Liver (tissue), 9 donors: Measurements from ENCODE around the gene NHS. TPM values are rescaled to one million over a fixed set of nuclear protein-coding genes. Genes with fewer than 3 reads are reported as not detected.

Experiments used
- DNase-seq: peaks from one replicate; pipeline ENCODE4 v3.0.0-alpha.2; 2017; ENCODE audit warnings: low spot score
- H3K27ac ChIP-seq, 2 donors: one replicate each; pipeline ENCODE4 v1.7.0; 2013; ENCODE audit warnings: inconsistent platforms in 2 of 2, low read length in 2 of 2, control low read depth in 1 of 2, low read depth in 1 of 2, mild to moderate bottlenecking in 1 of 2
- H3K27me3 ChIP-seq, 4 donors: one replicate each; pipeline versions ENCODE4 v1.6.1 to v1.7.0; 2013; ENCODE audit warnings: low read length in 3 of 4, inconsistent platforms in 1 of 4, mild to moderate bottlenecking in 1 of 4, moderate library complexity in 1 of 4; ENCODE audit not compliant: control insufficient read depth in 4 of 4, insufficient read depth in 4 of 4
- H3K36me3 ChIP-seq, 4 donors: one replicate each; pipeline versions ENCODE4 v1.6.1 to v1.7.0; 2013; ENCODE audit warnings: low read length in 3 of 4, mild to moderate bottlenecking in 3 of 4, low read depth in 1 of 4, moderate library complexity in 1 of 4; ENCODE audit not compliant: control insufficient read depth in 4 of 4, insufficient read depth in 3 of 4
- H3K4me1 ChIP-seq, 4 donors: one replicate each; pipeline versions ENCODE4 v1.6.1 to v1.7.0; 2013; ENCODE audit warnings: low read length in 3 of 4, mild to moderate bottlenecking in 3 of 4, moderate library complexity in 1 of 4; ENCODE audit not compliant: control insufficient read depth in 4 of 4, insufficient read depth in 4 of 4
- H3K4me3 ChIP-seq, 3 donors: one replicate each; pipeline versions ENCODE4 v1.6.1 to v1.7.0; 2013; ENCODE audit warnings: low read length in 3 of 3, control low read depth in 1 of 3, low read depth in 1 of 3, mild to moderate bottlenecking in 1 of 3
- H3K9ac ChIP-seq, 2 donors: one replicate each; pipeline ENCODE4 v1.7.0; 2013; ENCODE audit warnings: low read length in 2 of 2, mild to moderate bottlenecking in 2 of 2, moderate library complexity in 2 of 2, control low read depth in 1 of 2, low read depth in 1 of 2
- H3K9me3 ChIP-seq, 4 donors: one replicate each; pipeline versions ENCODE4 v1.6.1 to v1.7.0; 2013; ENCODE audit warnings: low read length in 3 of 4; ENCODE audit not compliant: control insufficient read depth in 4 of 4
- EGR1 ChIP-seq, 2 donors: IDR thresholded peaks; 2 replicates each; pipeline ENCODE4 v1.6.1; 2016 to 2018; ENCODE audit warnings: antibody characterized with exemption in 2 of 2, low read depth in 2 of 2
- FOXA2 ChIP-seq: IDR thresholded peaks from 2 replicates; pipeline ENCODE4 v1.6.1; 2016; ENCODE audit warnings: antibody characterized with exemption
- GABPA ChIP-seq, 2 donors: IDR thresholded peaks in 1 of 2; conservative IDR thresholded peaks in 1 of 2; 2 replicates each; pipeline ENCODE4 v1.6.1; 2016; ENCODE audit warnings: antibody characterized with exemption in 2 of 2, mild to moderate bottlenecking in 1 of 2, moderate library complexity in 1 of 2
- HNF4A ChIP-seq, 2 donors: conservative IDR thresholded peaks; 2 replicates each; pipeline ENCODE4 v1.6.1; 2016; ENCODE audit warnings: antibody characterized with exemption in 2 of 2, mild to moderate bottlenecking in 2 of 2
- HNF4G ChIP-seq: IDR thresholded peaks from 2 replicates; pipeline ENCODE4 v1.6.1; 2016; ENCODE audit warnings: antibody characterized with exemption
- JUND ChIP-seq, 2 donors: IDR thresholded peaks; 2 replicates each; pipeline ENCODE4 v1.6.1; 2016; ENCODE audit warnings: antibody characterized with exemption in 2 of 2
- NR2F2 ChIP-seq: IDR thresholded peaks from 2 replicates; pipeline ENCODE4 v1.6.1; 2016; ENCODE audit warnings: antibody characterized with exemption
- RAD21 ChIP-seq, 2 donors: IDR thresholded peaks; 2 replicates each; pipeline ENCODE4 v1.6.1; 2016; ENCODE audit warnings: antibody characterized with exemption in 2 of 2, mild to moderate bottlenecking in 2 of 2
- RXRA ChIP-seq, 2 donors: IDR thresholded peaks; 2 replicates each; pipeline ENCODE4 v1.6.1; 2017 to 2018; ENCODE audit warnings: antibody characterized with exemption in 2 of 2, mild to moderate bottlenecking in 1 of 2
- SP1 ChIP-seq: IDR thresholded peaks from 2 replicates; pipeline ENCODE4 v1.6.1; 2018; ENCODE audit warnings: antibody characterized with exemption, mild to moderate bottlenecking
- TAF1 ChIP-seq: conservative IDR thresholded peaks from 2 replicates; pipeline ENCODE4 v1.6.1; 2016; ENCODE audit warnings: antibody characterized with exemption, mild to moderate bottlenecking
- YY1 ChIP-seq: IDR thresholded peaks from 2 replicates; pipeline ENCODE4 v1.6.1; 2016; ENCODE audit warnings: antibody characterized with exemption, mild to moderate bottlenecking
- WGBS: extraction: QIAGEN DNeasy Blood & Tissue Kit; methylation state at CpG from one replicate; pipeline ENCODE4 v1.1.7; 2013; 5-methylcytosine and 5-hydroxymethylcytosine counted together
- polyA plus RNA-seq, 2 donors: library from polyadenylated mRNA; stranded (reverse) in 1 of 2; unstranded in 1 of 2; fragments of 200-250 nt in 1 of 2; fragments of >200 nt in 1 of 2; fragmentation: Nextera tagmentation in 1 of 2; extraction: Ambion mirVana in 1 of 2; gene quantifications; one replicate each; pipeline versions ENCODE4 v1.2.1 to v1.2.3, GENCODE V29; 2013 to 2015
- total RNA-seq, 2 donors: library from RNA; depleted of rRNA; stranded (reverse); fragments of >200 nt; gene quantifications; one replicate each; pipeline ENCODE4 v1.2.3, GENCODE V29; 2014
- TF ChIP-seq, protein P1 (sequence below): IDR thresholded peaks from 2 replicates; pipeline ENCODE4 v1.6.1; 2016; ENCODE audit warnings: antibody characterized with exemption
- TF ChIP-seq, protein P2 (sequence below): fragments of 150-350 bp; IDR thresholded peaks from 2 replicates; pipeline ENCODE4 v1.5.1; 2017; ENCODE audit warnings: improper control_type of control experiment, low read depth, low read length; ENCODE audit not compliant: missing input control
- TF ChIP-seq, protein P3 (sequence below): IDR thresholded peaks from 2 replicates; pipeline ENCODE4 v1.6.1; 2016; ENCODE audit warnings: antibody characterized with exemption
- TF ChIP-seq, protein P4 (sequence below): IDR thresholded peaks from 2 replicates; pipeline ENCODE4 v1.6.1; 2016; ENCODE audit warnings: antibody characterized with exemption, mild to moderate bottlenecking
- donor health status: healthy.
- donor health status: healthy.
- donor health status: healthy.
- donor health status: healthy.
- donor health status: healthy.

Gene NHS
- total and polyA plus RNA-seq, 4 donors: 0.03 to 0.17 (median 0.10) TPM

DNA sequence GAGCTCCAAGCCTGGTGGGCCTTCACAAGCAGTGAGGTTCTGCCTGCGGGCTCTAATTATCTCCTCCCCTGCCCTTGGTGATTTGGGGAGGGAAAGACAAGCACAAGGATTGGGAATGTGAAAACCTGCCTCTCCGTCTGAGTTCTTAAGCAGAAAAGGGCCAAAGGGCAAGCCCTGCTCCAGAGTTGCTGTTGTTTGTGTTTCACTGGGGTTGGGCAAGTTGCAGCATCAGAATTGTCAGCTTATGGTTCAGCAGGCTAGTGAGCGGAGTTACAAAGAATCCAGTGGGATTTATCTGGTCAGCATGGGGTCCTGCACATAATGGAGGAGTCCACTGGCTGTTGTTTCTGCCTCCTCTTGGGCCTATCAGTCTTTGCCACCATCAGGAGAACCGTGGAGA is 60.5 kb downstream of the NHS start:
- TF ChIP-seq, protein P1, sequence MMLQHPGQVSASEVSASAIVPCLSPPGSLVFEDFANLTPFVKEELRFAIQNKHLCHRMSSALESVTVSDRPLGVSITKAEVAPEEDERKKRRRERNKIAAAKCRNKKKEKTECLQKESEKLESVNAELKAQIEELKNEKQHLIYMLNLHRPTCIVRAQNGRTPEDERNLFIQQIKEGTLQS: no peak
- TF ChIP-seq RAD21 (IDR thresholded peaks at IDR 0.05) (no peak), TAF1 (no peak), FOXA2 (no peak), GABPA (IDR thresholded peaks at IDR 0.05 in 1 of 2, conservative IDR thresholded peaks at IDR 0.05 in 1 of 2) (no peak), RXRA (IDR thresholded peaks at IDR 0.05) (no peak), HNF4A (conservative IDR thresholded peaks at IDR 0.05) (no peak), NR2F2 (no peak), YY1 (no peak), JUND (IDR thresholded peaks at IDR 0.05) (no peak), HNF4G (no peak), SP1 (no peak)
- TF ChIP-seq, protein P2, sequence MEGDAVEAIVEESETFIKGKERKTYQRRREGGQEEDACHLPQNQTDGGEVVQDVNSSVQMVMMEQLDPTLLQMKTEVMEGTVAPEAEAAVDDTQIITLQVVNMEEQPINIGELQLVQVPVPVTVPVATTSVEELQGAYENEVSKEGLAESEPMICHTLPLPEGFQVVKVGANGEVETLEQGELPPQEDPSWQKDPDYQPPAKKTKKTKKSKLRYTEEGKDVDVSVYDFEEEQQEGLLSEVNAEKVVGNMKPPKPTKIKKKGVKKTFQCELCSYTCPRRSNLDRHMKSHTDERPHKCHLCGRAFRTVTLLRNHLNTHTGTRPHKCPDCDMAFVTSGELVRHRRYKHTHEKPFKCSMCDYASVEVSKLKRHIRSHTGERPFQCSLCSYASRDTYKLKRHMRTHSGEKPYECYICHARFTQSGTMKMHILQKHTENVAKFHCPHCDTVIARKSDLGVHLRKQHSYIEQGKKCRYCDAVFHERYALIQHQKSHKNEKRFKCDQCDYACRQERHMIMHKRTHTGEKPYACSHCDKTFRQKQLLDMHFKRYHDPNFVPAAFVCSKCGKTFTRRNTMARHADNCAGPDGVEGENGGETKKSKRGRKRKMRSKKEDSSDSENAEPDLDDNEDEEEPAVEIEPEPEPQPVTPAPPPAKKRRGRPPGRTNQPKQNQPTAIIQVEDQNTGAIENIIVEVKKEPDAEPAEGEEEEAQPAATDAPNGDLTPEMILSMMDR: no peak
- H3K9me3 ChIP-seq: no peaks in the 10 kb centered on the region
- H3K36me3 ChIP-seq: no peaks in the 10 kb centered on the region
- H3K27ac ChIP-seq: no peak overlapping the region
- H3K4me3 ChIP-seq: no peak overlapping the region
- no peaks in the 10 kb centered on the region for H3K4me1 ChIP-seq
- no peaks in the 10 kb centered on the region for H3K27me3 ChIP-seq
- 80% methylated on average over 4 of the region's 4 CpGs for WGBS
- DNase-seq: no peak
- H3K9ac ChIP-seq: no peak overlapping the region

DNA sequence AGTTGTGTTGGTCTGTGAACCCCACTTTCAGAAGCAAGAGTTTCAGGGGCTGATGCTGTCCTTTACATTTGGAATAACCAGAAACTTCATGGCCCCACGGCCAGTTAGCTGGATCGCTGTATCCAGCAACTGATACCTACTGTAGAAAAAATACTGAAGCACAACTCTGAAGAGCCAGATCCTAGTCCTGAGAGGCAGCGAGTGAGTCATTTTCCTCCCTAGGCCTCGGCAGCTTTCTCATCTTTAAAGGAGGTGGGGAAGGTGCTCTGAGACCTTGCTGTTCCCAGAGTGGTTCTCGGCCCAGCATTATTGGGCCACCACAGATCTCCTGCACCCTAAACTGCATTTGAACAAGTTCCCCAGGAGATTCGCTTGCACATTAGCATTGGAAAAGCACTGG is 63.2 kb downstream of the NHS start:
- no peak overlapping the region for H3K27ac ChIP-seq
- no peaks in the 10 kb centered on the region for H3K9me3 ChIP-seq
- WGBS: 94% methylated on average over 6 of the region's 6 CpGs
- H3K36me3 ChIP-seq: no peaks in the 10 kb centered on the region
- DNase-seq: no peak
- H3K9ac ChIP-seq: no peak overlapping the region
- H3K27me3 ChIP-seq: no peaks in the 10 kb centered on the region
- no peak overlapping the region for H3K4me3 ChIP-seq
- TF ChIP-seq FOXA2 (no peak), RXRA (IDR thresholded peaks at IDR 0.05) (no peak), EGR1 (IDR thresholded peaks at IDR 0.05; ENCODE audit: low read depth in 2 of 2) (no peak), NR2F2 (no peak), RAD21 (IDR thresholded peaks at IDR 0.05) (no peak), JUND (IDR thresholded peaks at IDR 0.05) (no peak)
- TF ChIP-seq, protein P1: no peak
- TF ChIP-seq, protein P3, sequence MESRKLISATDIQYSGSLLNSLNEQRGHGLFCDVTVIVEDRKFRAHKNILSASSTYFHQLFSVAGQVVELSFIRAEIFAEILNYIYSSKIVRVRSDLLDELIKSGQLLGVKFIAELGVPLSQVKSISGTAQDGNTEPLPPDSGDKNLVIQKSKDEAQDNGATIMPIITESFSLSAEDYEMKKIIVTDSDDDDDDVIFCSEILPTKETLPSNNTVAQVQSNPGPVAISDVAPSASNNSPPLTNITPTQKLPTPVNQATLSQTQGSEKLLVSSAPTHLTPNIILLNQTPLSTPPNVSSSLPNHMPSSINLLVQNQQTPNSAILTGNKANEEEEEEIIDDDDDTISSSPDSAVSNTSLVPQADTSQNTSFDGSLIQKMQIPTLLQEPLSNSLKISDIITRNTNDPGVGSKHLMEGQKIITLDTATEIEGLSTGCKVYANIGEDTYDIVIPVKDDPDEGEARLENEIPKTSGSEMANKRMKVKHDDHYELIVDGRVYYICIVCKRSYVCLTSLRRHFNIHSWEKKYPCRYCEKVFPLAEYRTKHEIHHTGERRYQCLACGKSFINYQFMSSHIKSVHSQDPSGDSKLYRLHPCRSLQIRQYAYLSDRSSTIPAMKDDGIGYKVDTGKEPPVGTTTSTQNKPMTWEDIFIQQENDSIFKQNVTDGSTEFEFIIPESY: no peak
- no peaks in the 10 kb centered on the region for H3K4me1 ChIP-seq

DNA sequence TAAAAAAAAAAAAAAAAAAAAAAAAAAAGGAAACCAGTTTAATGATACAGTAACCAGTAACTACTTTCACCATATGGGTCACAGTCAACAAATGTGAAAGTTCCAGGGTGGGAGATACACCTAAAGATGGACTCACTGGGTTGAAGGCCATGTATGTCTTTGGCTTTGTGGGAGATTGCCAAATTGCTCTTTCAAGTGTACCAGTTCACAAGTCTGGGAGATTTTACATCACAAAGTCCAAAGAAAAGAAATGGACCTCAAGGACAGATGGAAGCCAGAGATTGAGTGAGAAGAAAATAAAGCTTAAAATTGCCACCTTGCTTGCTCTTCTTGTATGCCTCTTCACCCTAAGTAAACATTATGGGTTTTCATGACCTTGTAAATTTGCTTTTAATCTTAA is 65.3 kb downstream of the NHS start:
- Histone ChIP-seq H3K27ac (no peak overlapping the region), H3K9me3 (no peaks in the 10 kb centered on the region), H3K4me1 (no peaks in the 10 kb centered on the region), H3K36me3 (no peaks in the 10 kb centered on the region), H3K9ac (no peak overlapping the region), H3K4me3 (no peak overlapping the region), H3K27me3 (no peaks in the 10 kb centered on the region)
- no peak for DNase-seq
- TF ChIP-seq, protein P3: no peak
- TF ChIP-seq RXRA (IDR thresholded peaks at IDR 0.05) (no peak), RAD21 (IDR thresholded peaks at IDR 0.05) (no peak), NR2F2 (no peak)
- TF ChIP-seq, protein P4, sequence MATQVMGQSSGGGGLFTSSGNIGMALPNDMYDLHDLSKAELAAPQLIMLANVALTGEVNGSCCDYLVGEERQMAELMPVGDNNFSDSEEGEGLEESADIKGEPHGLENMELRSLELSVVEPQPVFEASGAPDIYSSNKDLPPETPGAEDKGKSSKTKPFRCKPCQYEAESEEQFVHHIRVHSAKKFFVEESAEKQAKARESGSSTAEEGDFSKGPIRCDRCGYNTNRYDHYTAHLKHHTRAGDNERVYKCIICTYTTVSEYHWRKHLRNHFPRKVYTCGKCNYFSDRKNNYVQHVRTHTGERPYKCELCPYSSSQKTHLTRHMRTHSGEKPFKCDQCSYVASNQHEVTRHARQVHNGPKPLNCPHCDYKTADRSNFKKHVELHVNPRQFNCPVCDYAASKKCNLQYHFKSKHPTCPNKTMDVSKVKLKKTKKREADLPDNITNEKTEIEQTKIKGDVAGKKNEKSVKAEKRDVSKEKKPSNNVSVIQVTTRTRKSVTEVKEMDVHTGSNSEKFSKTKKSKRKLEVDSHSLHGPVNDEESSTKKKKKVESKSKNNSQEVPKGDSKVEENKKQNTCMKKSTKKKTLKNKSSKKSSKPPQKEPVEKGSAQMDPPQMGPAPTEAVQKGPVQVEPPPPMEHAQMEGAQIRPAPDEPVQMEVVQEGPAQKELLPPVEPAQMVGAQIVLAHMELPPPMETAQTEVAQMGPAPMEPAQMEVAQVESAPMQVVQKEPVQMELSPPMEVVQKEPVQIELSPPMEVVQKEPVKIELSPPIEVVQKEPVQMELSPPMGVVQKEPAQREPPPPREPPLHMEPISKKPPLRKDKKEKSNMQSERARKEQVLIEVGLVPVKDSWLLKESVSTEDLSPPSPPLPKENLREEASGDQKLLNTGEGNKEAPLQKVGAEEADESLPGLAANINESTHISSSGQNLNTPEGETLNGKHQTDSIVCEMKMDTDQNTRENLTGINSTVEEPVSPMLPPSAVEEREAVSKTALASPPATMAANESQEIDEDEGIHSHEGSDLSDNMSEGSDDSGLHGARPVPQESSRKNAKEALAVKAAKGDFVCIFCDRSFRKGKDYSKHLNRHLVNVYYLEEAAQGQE: no peak
